Keratinocyte (primary cell): ENCODE measurements around the gene SH2D1B.
"Not testable (repeated sequence)": the region's sequence is repeated elsewhere in the genome, so short reads cannot be mapped to it uniquely, and the experiment has no call there.

Experiments used
- EZH2 ChIP-seq: IDR thresholded peaks from one replicate; pipeline ENCODE4 v1.6.1; 2012; ENCODE audit warnings: inconsistent platforms, mild to moderate bottlenecking, low read length, moderate library complexity
- TF ChIP-seq, protein P1 (sequence below), 3 experiments: IDR thresholded peaks in 1 of 3; conservative IDR thresholded peaks in 1 of 3; optimal IDR thresholded peaks in 1 of 3; 2 replicates in 2 of 3; 3 replicates in 1 of 3; pipeline versions ENCODE3 to v1.5.1; 2011; ENCODE audit warnings: low read length in 3 of 3, mild to moderate bottlenecking in 3 of 3, moderate library complexity in 2 of 3, control low read depth in 1 of 3, inconsistent platforms in 1 of 3; ENCODE audit not compliant: insufficient read depth in 2 of 3; ENCODE audit errors: extremely low read depth in 1 of 3

DNA sequence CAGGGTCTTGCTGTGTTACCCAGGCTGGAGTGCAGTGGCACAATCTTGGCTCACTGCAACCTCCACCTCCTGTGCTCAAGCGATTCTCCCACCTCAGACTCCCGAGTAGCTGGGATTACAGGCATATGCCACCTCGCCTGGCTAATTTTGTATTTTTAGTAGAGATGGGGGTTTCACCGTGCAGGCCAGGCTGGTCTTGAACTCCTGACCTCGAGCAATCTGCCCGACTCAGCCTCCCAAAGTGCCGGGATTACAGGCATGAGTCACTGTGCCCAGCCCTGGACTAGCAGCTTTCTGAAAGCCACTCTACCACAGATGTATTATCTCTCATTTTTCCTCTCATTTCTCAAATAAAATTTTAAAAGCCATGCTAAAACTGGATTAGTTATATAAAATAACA, 6.6 kb upstream of the SH2D1B start:
- TF ChIP-seq, protein P1, sequence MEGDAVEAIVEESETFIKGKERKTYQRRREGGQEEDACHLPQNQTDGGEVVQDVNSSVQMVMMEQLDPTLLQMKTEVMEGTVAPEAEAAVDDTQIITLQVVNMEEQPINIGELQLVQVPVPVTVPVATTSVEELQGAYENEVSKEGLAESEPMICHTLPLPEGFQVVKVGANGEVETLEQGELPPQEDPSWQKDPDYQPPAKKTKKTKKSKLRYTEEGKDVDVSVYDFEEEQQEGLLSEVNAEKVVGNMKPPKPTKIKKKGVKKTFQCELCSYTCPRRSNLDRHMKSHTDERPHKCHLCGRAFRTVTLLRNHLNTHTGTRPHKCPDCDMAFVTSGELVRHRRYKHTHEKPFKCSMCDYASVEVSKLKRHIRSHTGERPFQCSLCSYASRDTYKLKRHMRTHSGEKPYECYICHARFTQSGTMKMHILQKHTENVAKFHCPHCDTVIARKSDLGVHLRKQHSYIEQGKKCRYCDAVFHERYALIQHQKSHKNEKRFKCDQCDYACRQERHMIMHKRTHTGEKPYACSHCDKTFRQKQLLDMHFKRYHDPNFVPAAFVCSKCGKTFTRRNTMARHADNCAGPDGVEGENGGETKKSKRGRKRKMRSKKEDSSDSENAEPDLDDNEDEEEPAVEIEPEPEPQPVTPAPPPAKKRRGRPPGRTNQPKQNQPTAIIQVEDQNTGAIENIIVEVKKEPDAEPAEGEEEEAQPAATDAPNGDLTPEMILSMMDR (optimal IDR thresholded peaks at IDR 0.05 in 1 of 3, IDR thresholded peaks at IDR 0.05 in 1 of 3, conservative IDR thresholded peaks at IDR 0.05 in 1 of 3; ENCODE audit: extremely low read depth in 1 of 3, insufficient read depth in 2 of 3, low read length in 3 of 3), result not testable (repeated sequence)
- not testable (repeated sequence) for TF ChIP-seq EZH2
